ENCODE measurements around the gene SLC37A3.

DNA sequence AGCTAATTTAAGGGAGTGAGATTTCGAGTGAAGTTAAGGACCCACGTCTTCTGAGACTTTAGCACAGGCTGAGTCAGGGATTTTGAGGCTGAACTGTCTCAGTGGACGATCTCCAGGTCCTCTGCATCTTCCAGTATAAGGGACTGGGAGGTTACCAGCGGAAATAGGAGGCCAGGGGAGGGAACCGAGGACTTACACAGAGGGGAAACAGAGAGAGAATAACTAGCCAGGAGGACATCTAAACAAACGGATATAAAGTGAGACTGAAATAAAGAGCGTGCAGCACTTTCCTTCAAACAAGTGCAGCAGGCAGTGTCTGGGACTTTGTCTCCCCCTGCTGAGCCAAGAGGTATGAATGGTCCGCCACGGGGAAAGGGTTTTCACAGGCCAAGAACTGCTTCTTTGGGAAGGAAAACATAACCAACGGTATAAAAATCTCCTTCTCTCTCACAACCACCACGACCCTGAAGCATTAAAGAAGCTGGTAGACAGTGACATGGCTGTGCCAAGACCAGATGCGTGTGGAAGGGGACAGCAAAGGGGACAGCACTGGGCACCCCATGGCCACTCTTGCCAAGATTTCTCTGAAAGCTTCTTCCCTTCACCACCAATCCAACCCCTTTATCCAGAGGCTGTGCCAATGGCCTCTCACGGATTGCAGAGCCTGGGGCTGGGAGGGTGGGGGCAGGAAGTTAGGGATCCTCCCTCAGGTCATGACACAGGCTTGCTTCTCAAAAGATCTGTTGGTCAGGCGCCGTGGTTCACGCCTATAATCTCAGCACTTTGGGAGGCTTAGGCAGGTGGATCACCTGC lies 72.0 kb downstream of the SLC37A3 start:
- TF ChIP-seq POLR2A (IDR thresholded peaks at IDR 0.05; ENCODE audit: low read depth, low read length) (no peak), POLR2AphosphoS5 (IDR thresholded peaks at IDR 0.05; ENCODE audit: low read depth, low read length) (no peak), TAF1 (IDR thresholded peaks at IDR 0.05; ENCODE audit: borderline replicate concordance, low read depth, low read length) (no peak)

Data from GM12892 (cell line).